ENCODE data around the gene PDZK1.
A peak's percentile ranks its signal among the peaks of the same experiment; 100 is the strongest.
"Not testable (repeated sequence)": the region's sequence is repeated elsewhere in the genome, so short reads cannot be mapped to it uniquely, and the experiment has no call there.

Gene PDZK1

GRCh38 chr1:145736191-145736590 lies 29.0 kb upstream of the PDZK1 start:
- no peak overlapping the region for H3K4me3 ChIP-seq (ENCODE audit: low read depth, low read length)
- peaks cover 3% of the 10 kb centered on the region for H3K36me3 ChIP-seq
- DNase-seq = no peak
- H3K27ac ChIP-seq = no peak overlapping the region
- H3K27me3 ChIP-seq (ENCODE audit: insufficient read depth, low read depth, severe bottlenecking) = no peaks in the 10 kb centered on the region
- TF ChIP-seq CTCF (IDR thresholded peaks at IDR 0.05; ENCODE audit: low read depth, low read length) = no peak
- H3K9me3 ChIP-seq (ENCODE audit: severe bottlenecking) = no peaks in the 10 kb centered on the region

GRCh38 chr1:145730900-145731299 lies 23.7 kb upstream of the PDZK1 start:
- Histone ChIP-seq H3K36me3 (no peaks in the 10 kb centered on the region), H3K4me3 (ENCODE audit: low read depth, low read length) (no peak overlapping the region), H3K27me3 (ENCODE audit: insufficient read depth, low read depth, severe bottlenecking) (no peaks in the 10 kb centered on the region), H3K27ac (no peak overlapping the region), H3K9me3 (ENCODE audit: severe bottlenecking) (no peaks in the 10 kb centered on the region)
- no peak for TF ChIP-seq CTCF (IDR thresholded peaks at IDR 0.05; ENCODE audit: low read depth, low read length)
- DNase-seq = no peak

GRCh38 chr1:145730467-145730866 lies 23.3 kb upstream of the PDZK1 start:
- Histone ChIP-seq H3K27me3 (ENCODE audit: insufficient read depth, low read depth, severe bottlenecking) (no peaks in the 10 kb centered on the region), H3K4me3 (ENCODE audit: low read depth, low read length) (no peak overlapping the region), H3K36me3 (no peaks in the 10 kb centered on the region), H3K9me3 (ENCODE audit: severe bottlenecking) (no peaks in the 10 kb centered on the region), H3K27ac (no peak overlapping the region)
- TF ChIP-seq CTCF (IDR thresholded peaks at IDR 0.05; ENCODE audit: low read depth, low read length) = no peak
- DNase-seq = no peak

- no peak for TF ChIP-seq CTCF (IDR thresholded peaks at IDR 0.05; ENCODE audit: low read depth, low read length)
These were observed 22.7 kb upstream of the PDZK1 start for GRCh38 chr1:145729666-145730436.

GRCh38 chr1:145729196-145729595 lies 22.0 kb upstream of the PDZK1 start:
- no peaks in the 10 kb centered on the region for H3K9me3 ChIP-seq (ENCODE audit: severe bottlenecking)
- no peak for TF ChIP-seq CTCF (IDR thresholded peaks at IDR 0.05; ENCODE audit: low read depth, low read length)
- DNase-seq = peak; percentile 90
- H3K36me3 ChIP-seq = no peaks in the 10 kb centered on the region
- no peak overlapping the region for H3K27ac ChIP-seq
- no peak overlapping the region for H3K4me3 ChIP-seq (ENCODE audit: low read depth, low read length)
- H3K27me3 ChIP-seq (ENCODE audit: insufficient read depth, low read depth, severe bottlenecking) = no peaks in the 10 kb centered on the region

More at GRCh38 chr1:145729666-145730436, 22.7 kb upstream of the PDZK1 start:
- Histone ChIP-seq H3K36me3 (no peaks in the 10 kb centered on the region), H3K4me3 (ENCODE audit: low read depth, low read length) (no peak overlapping the region), H3K27me3 (ENCODE audit: insufficient read depth, low read depth, severe bottlenecking) (no peaks in the 10 kb centered on the region), H3K9me3 (ENCODE audit: severe bottlenecking) (no peaks in the 10 kb centered on the region), H3K27ac (no peak overlapping the region)
- no peak for DNase-seq

- H3K36me3 ChIP-seq; DNase-seq; H3K27me3 ChIP-seq (ENCODE audit: insufficient read depth, low read depth, severe bottlenecking); H3K27ac ChIP-seq; H3K4me3 ChIP-seq (ENCODE audit: low read depth, low read length); H3K9me3 ChIP-seq (ENCODE audit: severe bottlenecking): not testable (repeated sequence)
These were observed 19.0 kb upstream of the PDZK1 start for GRCh38 chr1:145726193-145726592.
